LoVo (cell line): ENCODE measurements around the gene H2AZ2.
A peak's percentile ranks its signal among the peaks of the same experiment; 100 is the strongest.
"Not testable (repeated sequence)": the region's sequence is repeated elsewhere in the genome, so short reads cannot be mapped to it uniquely, and the experiment has no call there.

ENCODE experiments used
- DNase-seq: peaks from one replicate; pipeline ENCODE4 v3.0.0-alpha.2; 2016; ENCODE audit warnings: low spot score

Gene H2AZ2

DNA sequence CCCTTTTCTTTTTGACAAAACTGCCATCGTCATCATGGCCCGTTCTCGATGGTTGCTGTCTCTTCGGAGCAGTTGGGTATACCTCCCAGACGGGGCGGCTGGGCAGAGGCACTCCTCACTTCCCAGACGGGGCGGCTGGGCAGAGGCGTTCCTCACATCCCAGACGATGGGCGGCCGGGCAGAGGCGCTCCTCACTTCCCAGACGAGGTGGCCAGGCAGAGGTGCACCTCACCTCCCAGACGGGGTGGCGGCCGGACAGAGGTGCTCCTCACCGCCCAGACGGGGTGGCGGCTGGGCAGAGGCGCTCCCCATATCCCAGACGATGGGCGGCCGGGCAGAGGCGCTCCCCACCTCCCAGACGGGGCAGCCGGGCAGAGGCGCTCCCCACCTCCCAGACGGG, 22.9 kb upstream of the H2AZ2 start:
- DNase-seq, result not testable (repeated sequence)

DNA sequence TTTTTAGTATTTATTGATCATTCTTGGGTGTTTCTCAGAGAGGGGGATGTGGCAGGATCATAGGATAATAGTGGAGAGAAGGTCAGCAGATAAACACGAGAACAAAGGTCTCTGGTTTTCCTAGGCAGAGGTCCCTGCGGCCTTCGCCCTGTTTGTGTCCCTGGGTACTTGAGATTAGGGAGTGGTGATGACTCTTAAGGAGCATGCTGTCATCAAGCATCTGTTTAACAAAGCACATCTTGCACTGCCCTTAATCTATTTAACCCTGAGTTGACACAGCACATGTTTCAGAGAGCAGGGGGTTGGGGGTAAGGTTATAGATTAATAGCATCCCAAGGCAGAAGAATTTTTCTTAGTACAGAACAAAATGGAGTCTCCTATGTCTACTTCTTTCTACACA, 22.4 kb upstream of the H2AZ2 start:
- not testable (repeated sequence) for DNase-seq

DNA sequence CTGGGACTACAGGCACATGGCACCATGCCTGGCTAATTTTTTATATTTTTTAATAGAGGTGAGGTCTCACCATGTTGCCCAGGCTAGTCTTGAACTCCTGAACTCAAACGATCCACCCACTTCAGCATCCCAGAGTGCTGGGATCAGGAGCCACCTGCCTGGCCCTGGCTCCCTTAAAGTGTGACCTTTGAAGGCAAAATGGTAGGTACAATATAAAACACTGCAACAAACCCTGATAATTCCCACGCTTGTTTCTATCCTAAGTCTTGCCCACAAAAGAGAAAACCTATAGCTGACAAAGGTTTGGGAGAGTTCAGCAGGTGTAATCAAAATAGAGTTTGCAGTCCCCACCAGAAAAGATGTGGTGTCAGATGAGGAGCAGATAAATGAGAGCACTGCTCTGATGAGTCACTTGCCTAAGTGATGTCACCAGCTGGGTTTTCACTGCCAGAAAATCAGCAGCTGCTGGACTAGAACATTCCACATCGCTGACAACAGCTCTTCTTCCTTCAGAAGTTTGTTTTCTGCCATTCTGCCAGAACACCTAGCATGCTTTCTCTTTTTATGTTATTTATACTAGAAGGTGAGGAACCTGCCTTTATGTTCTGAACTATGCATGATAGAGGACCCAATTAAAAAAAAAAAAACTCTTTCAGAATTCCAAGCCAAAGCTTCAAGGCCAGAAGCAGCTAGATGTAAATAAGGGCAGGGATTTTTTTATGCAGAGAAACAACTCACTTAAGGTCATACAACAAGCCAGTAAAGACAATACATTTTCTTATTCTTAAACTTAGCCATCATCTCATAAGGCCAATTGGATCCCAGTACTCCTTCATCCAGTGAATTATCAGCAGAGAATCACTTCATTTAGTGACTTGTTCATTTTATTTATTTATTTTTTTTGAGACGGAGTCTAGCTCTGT, 19.4 kb upstream of the H2AZ2 start:
- DNase-seq, result peak; percentile 29

DNA sequence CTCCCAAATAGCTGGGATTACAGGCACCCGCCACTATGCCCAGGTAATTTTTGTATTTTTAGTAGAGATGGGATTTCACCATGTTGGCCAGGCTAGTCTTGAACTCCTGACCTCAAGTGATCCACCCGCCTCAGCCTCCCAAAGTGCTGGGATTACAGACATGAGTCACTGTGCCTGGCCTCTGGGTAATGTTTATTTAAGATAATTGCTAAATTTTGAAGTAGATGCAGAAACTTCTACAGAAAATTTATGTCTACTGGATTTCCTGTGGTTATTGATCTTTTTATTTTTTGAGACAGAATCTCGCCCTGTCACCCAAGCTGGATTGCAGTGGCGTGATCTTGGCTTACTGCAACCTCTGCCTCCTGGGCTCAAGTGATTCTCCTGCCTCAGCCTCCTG, 14.1 kb upstream of the H2AZ2 start:
- DNase-seq, result not testable (repeated sequence)

DNA sequence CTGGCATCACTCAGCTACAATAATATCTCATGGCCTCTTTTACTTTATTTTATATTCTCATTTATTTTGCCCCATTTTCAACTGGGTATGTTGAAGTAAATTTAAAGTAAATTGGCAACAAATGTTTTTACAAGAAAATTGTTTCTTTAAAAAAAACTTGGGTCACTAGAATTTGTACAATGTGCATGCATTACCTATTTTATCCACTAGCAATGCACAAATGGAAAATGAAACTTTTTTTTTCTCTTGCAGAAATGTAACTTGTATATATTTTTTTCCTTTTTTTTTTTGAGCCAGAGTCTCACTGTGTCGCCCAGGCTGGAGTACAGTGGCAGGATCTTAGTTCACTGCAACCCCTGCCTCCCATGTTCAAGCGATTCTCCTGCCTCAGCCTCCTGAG, 10.3 kb upstream of the H2AZ2 start:
- DNase-seq, result no peak

DNA sequence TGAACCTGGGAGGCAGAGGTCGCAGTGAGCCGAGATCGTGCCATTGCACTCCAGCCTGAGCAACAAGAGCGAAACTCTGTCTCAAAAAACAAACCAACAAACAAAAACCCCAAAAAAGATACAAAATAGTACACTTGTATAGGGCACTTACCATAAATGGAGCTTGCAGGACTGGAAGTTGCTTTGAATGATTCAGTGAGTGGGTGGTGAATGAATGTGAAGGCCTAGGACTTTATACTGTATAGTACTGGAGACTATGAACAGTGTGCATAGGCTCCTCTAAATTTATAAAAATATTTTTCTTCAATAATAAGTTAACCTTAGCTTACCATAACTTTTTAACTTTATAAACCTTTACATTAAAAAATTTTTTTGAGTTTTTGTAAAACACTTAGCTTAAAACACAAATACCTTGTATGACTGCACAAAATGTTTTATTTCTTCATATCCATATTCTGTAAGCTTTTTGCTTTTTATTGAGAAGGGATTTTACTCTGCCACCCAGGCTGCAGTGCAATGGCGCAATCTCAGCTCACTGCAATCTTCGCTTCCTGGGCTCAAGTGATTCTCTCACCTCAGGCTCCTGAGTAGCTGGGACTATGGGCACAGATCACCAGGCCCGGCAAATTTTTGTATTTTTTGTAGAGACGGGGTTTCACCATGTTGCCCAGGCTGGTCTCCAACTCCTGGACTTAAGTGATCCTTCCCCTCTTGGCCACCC, 6.9 kb upstream of the H2AZ2 start:
- no peak for DNase-seq

DNA sequence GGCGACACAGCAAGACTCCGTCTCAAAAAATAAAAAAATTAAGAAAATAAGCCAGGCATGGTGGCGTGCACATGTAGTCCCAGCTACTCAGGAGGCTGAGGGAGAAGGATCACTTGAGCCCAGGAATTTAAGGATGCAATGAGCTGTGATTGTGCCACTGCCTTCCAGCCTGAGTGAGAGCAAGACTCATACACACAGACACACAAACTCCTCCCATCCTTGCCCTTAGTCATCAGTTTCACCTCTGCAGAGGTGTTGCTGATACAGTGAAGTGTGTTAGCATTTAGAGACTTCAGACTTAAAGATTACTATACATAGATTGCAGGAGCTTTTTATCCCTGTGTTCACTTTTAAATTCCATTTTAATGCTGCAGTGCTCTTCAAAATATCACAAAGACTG, 5.5 kb upstream of the H2AZ2 start:
- no peak for DNase-seq

DNA sequence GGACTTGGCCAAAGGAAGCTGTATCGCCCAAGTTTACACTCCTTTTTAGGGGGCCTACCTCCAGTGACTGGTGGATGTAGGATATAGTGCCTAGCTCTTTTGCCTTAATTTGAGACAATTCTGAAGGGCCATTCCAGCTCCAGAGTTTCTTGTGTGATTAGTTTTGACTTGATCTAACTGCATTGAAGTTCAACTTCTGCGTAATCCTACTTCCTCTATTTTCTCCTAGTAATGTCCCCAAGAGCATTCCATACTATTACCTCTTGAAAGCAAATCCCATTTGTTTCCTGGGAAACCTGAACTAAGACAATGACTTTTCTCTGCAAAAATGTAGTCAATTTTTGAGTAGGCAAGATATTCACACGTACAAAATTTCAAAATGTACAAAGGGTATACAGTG, 4.7 kb upstream of the H2AZ2 start:
- no peak for DNase-seq

GRCh38 chr7:44849885-44850544, 2.1 kb upstream of the H2AZ2 start:
- no peak for DNase-seq

DNA sequence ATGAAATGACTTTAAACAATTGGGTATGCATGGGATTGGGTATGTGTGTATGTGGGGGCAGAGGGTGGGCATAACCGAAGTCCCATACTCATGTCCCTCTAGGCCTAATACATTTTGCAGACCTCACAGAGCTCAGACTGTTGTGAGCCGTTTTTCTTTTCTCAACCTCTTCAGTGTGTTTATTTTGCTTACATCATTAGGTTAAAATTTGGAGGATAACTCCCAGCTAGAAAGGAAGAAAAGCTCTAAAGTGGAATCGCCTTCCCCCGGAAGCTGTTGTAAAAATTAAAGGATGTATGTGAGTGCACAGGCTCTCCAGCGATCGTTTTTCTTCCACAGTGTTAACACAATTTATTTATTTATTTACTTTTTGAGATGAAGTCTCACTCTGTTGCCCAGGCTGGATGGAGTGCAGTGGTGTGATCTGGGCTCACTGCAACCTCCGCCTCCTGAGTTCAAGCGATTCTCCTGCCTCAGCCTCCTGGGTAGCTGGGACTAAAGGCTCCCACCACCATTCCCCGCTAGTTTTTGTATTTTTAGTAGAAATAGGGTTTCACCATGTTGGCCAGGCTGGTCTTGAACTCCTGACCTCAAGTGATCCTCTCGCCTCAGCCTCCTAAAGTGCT, 1.5 kb upstream of the H2AZ2 start:
- no peak for DNase-seq

DNA sequence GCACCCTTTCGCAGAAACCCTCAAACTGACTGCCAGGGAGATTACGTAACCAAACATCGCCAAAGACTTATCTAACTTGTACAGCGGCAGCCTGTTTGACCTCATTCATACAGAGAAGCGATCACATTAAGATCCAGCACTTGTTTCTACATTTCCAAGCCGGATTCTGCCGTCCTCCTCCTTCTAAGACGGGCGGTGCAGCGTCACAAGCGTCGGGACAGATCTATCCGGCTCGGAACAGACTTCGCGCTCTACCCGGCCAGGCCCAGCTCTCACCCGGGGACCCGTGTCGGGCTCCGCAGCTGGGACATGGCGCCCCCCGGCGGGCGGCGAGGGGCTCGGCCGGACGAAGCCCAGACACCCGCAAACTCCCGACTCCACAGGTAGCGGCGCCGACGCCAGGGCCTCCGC, 373 bp downstream of the H2AZ2 start:
- peak; percentile 90 for DNase-seq

GRCh38 chr7:44846816-44847508, 925 bp downstream of the H2AZ2 start:
- DNase-seq, result peak; percentile 21

DNA sequence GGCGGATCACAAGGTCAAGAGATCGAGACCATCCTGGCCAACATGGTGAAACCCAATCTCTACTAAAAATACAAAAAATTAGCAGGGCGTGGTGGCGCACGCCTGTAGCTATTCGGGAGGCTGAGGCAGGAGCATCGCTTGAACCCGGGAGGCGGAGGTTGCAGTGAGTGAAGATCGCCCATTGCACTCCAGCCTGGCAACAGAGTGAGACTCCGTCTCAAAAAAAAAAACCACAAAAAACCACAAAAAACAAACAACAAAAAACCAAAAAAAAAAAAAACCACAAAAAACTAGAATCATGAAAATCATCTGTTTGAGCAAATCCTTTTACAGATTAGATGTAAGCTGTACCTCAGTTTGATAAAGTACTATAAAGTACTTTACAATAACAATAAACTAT, 1.5 kb downstream of the H2AZ2 start:
- not testable (repeated sequence) for DNase-seq

- DNase-seq, result no peak
Measured at GRCh38 chr7:44845451-44845850, 2.4 kb downstream of the H2AZ2 start.

DNA sequence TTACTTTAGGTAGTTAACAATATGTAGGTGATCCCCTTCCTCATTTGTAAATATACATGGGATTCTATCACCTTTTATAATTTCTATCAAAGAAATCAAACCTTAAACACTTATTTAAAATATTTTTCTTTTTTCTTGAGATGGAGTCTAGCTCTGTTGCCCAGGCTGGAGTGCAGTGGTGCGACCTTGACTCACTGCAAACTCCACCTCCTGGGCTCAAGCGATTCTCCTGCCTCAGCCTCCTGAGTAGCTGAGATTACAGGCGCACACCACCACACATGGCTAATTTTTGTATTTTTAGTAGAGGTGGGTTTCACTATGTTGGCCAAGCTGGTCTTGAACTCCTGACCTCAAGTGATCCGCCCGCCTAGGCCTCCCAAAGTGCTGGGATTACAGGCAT, 4.4 kb downstream of the H2AZ2 start:
- not testable (repeated sequence) for DNase-seq

GRCh38 chr7:44842675-44843074, 5.2 kb downstream of the H2AZ2 start:
- DNase-seq, result not testable (repeated sequence)

DNA sequence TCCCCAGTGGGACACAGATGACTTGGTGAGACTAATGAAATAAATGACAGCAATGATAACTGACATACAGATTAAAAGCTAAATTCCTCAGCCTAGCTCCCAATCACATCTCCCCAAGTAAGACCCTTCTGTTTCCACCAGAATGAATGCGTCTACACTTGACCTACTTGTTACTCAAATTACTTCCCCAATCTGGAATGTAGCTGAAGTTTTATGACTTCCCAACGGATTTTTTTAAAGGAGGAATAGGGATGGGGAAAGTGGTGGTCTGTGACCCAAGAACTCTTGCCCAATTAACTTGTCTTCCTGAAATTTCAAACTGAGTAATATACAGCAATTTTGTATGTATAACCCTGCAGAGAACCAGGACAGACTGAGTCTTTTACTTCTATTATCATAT, 9.1 kb downstream of the H2AZ2 start:
- DNase-seq, result no peak

- no peak for DNase-seq
Measured at GRCh38 chr7:44827567-44827966, 20.3 kb downstream of the H2AZ2 start.

DNA sequence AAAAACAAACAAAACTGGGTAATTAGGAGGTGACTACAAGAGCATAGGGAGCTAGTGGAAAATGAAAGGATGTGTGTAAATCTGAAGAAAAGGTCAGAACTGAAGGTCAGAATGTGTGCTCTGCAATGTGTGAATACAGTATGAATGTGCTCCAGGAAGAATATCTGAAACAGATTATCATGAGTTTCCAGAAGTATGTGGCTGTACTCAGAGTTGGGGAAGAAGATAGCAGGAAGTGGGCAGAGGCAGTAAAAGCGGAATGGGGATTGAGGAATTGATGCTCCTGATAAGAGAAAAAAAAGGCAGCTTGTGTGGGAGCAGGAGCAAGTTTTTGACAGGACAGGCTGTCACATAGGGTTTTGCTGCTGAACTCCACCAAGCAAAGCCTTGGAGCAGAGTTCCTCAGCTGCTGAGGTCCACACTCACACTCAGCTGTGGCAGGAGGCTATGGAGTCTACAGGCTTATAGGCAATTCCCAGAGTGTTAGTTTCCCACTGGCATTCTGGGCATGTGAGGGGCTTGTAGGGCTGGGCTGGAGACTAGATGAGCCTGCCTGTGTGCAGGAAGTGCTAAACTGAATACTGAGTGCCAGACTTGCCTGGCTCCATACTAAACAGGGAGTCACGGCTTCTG, 22.9 kb downstream of the H2AZ2 start:
- no peak for DNase-seq

DNA sequence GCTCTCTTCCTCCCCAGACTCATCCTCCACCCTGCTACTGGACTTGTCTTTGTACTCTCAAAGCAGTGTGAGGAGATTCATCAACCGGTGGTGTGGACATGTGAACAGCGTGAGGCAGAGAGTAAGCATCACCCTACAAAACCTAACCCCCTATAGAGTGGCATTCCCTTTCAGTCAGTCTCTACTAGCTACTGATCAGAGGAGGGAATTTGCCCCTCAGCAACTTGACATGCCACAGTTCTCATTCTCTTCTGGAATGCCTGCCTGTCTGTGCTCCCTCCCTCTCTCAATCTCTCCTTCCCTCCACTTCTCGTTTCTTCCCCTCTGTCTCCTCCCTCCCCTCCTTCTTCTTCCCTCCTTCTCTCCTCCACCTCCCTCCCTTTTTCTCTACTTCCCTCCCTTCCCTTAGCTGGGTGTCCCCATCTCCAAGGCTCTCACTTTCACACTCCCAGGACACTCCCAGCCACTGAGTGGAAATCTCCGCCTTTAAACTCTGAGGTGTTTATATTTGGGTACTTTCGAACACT, 24.6 kb downstream of the H2AZ2 start:
- DNase-seq, result no peak

GRCh38 chr7:44819292-44819691, 28.6 kb downstream of the H2AZ2 start:
- DNase-seq, result no peak
